ENCODE results near the gene PSMD9.

Gene PSMD9

DNA sequence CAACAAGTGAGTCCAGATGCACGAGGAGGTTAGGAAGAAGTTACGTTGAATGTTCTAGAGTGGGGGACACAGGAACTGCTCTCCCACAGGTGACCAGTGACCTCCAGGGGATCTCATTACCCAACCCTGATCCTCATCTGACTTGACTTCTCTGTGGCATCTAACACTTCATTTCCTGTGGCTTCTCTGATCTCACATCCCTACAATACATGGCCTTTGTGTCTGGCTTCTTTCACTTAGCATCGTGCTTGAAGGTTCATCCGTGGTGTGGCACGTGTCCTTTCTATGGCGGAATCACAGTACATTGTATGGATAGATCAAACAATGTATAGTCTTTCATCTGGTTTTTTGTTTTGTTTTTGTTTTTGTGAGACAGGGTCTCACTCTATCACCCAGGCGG, 49.1 kb downstream of the PSMD9 start:
- no peak for DNase-seq
- Histone ChIP-seq H4K91ac (ENCODE audit: low read length) (no peak overlapping the region), H3K4me3 (ENCODE audit: insufficient read depth in 1 of 2, low read depth in 1 of 2, low read length in 2 of 2) (no peak overlapping the region), H3K4me2 (ENCODE audit: low read length, poor library complexity, severe bottlenecking) (no peak overlapping the region), H3K9me3 (ENCODE audit: control insufficient read depth, low read length) (peaks cover 10% of the 10 kb centered on the region), H2BK12ac (ENCODE audit: low read length in 2 of 2) (no peak overlapping the region), H4K8ac (ENCODE audit: low read length) (no peak overlapping the region), H3K4me1 (ENCODE audit: control insufficient read depth, insufficient read depth, low read depth, low read length) (peaks cover 8% of the 10 kb centered on the region), H3K79me1 (replicated peaks; ENCODE audit: low read length, poor library complexity, severe bottlenecking) (no peaks in the 10 kb centered on the region), H2AFZ (ENCODE audit: low read depth, low read length) (no peak overlapping the region), H3K14ac (ENCODE audit: low read length in 2 of 2) (no peak overlapping the region), H2BK5ac (ENCODE audit: low read depth, low read length, poor library complexity, severe bottlenecking) (no peak overlapping the region), H2BK15ac (ENCODE audit: low read depth, poor library complexity, severe bottlenecking) (no peak overlapping the region), H2AK5ac (ENCODE audit: low read length, severe bottlenecking) (no peak overlapping the region), H3K27me3 (ENCODE audit: control insufficient read depth in 1 of 2, insufficient read depth in 1 of 2, low read length in 2 of 2) (no peaks in the 10 kb centered on the region), H3K23ac (ENCODE audit: low read length in 2 of 2) (no peak overlapping the region), H2BK120ac (ENCODE audit: low read depth, low read length) (no peak overlapping the region), H3K9ac (ENCODE audit: low read length) (no peak overlapping the region), H3K27ac (ENCODE audit: low read length, poor library complexity, severe bottlenecking) (no peak overlapping the region), H3K36me3 (ENCODE audit: control insufficient read depth in 1 of 2, insufficient read depth in 2 of 2, low read depth in 1 of 2, low read length in 2 of 2) (peaks cover 28 to 75% of the 10 kb centered on the region in 2 experiments), H3K4ac (ENCODE audit: low read depth in 1 of 2, low read length in 2 of 2) (no peak overlapping the region), H3K18ac (ENCODE audit: low read depth in 1 of 2, low read length in 2 of 2) (no peak overlapping the region)
- 97% methylated on average over 7 of the region's 7 CpGs for WGBS

DNA sequence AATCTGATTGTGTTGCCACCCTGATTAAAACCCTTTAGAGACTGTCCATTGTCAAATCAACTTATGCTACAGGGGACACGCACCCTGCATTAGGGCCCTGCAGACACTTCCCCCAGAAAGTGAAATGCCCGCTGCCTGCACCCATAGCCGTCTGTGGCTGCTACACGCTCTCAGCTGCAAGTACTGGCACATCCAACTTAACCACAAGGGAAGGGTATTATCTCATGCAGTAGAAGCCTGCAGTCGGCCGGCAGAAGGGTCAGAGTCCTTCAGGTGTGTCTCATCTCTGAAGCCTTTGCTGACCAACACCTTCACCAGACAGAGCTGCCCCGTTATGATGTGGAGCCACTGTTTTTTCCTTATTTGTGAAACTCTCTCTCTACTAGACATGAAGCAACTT, 50.6 kb downstream of the PSMD9 start:
- H3K79me1 ChIP-seq (replicated peaks; ENCODE audit: low read length, poor library complexity, severe bottlenecking) = no peaks in the 10 kb centered on the region
- no peak overlapping the region for H4K91ac ChIP-seq (ENCODE audit: low read length)
- no peak overlapping the region for H3K4ac ChIP-seq (ENCODE audit: low read depth in 1 of 2, low read length in 2 of 2)
- H2BK5ac ChIP-seq (ENCODE audit: low read depth, low read length, poor library complexity, severe bottlenecking) = no peak overlapping the region
- no peak overlapping the region for H3K4me2 ChIP-seq (ENCODE audit: low read length, poor library complexity, severe bottlenecking)
- H3K4me1 ChIP-seq (ENCODE audit: control insufficient read depth, insufficient read depth, low read depth, low read length) = no peaks in the 10 kb centered on the region
- no peak for DNase-seq
- no peak overlapping the region for H3K9ac ChIP-seq (ENCODE audit: low read length)
- H2AFZ ChIP-seq (ENCODE audit: low read depth, low read length) = no peak overlapping the region
- no peak overlapping the region for H2BK120ac ChIP-seq (ENCODE audit: low read depth, low read length)
- no peaks in the 10 kb centered on the region for H3K27me3 ChIP-seq (ENCODE audit: control insufficient read depth in 1 of 2, insufficient read depth in 1 of 2, low read length in 2 of 2)
- no peak overlapping the region for H2AK5ac ChIP-seq (ENCODE audit: low read length, severe bottlenecking)
- no peak overlapping the region for H3K27ac ChIP-seq (ENCODE audit: low read length, poor library complexity, severe bottlenecking)
- no peak overlapping the region for H2BK12ac ChIP-seq (ENCODE audit: low read length in 2 of 2)
- H2BK15ac ChIP-seq (ENCODE audit: low read depth, poor library complexity, severe bottlenecking) = peak overlapping the region; percentile 12
- no peak overlapping the region for H3K18ac ChIP-seq (ENCODE audit: low read depth in 1 of 2, low read length in 2 of 2)
- H3K14ac ChIP-seq (ENCODE audit: low read length in 2 of 2) = no peak overlapping the region
- no peak overlapping the region for H3K4me3 ChIP-seq (ENCODE audit: insufficient read depth in 1 of 2, low read depth in 1 of 2, low read length in 2 of 2)
- H3K23ac ChIP-seq (ENCODE audit: low read length in 2 of 2) = no peak overlapping the region
- H3K9me3 ChIP-seq (ENCODE audit: control insufficient read depth, low read length) = peaks cover 10% of the 10 kb centered on the region
- peaks cover 32 to 71% of the 10 kb centered on the region in 2 experiments for H3K36me3 ChIP-seq (ENCODE audit: control insufficient read depth in 1 of 2, insufficient read depth in 2 of 2, low read depth in 1 of 2, low read length in 2 of 2)
- H4K8ac ChIP-seq (ENCODE audit: low read length) = peak overlapping the region; percentile 41
- 94% methylated on average over 6 of the region's 7 CpGs for WGBS

DNA sequence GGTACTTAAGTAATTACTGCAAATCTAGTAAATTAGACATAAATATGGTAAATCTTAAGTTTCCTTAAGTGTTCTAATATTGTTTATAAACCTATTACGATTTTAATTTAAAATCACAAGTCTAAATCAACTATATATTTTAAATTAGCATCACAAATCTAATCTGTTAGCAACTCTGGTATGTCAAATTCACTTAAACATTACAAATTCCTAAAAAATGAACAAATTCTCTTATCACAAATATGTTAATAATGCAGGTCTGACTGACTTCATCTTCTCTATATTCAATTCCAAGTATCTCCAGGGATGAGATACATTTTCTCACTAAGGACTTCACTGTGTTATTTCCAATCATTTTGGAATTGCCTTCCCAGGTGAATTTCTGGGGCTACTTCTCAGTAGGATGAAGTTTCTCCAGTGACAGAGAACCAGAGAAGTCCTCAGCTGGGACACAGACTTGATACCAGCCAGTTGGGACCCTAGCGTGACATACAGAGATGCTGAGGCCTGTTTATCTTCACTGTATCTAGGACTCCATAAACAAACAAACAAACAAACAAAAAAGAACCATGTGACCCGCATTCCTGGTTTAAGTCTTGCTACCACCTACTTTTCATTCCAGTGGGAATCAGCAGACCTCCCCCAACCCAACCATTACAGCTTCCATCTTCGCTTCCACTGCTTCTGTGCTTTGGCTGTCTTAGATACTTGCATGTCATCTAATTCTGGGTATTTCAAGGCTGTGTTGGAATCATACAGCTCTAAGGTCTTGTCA, 51.6 kb downstream of the PSMD9 start:
- Histone ChIP-seq H3K4me2 (ENCODE audit: low read length, poor library complexity, severe bottlenecking) (no peak overlapping the region), H3K27ac (ENCODE audit: low read length, poor library complexity, severe bottlenecking) (no peak overlapping the region), H2BK15ac (ENCODE audit: low read depth, poor library complexity, severe bottlenecking) (no peak overlapping the region), H2BK5ac (ENCODE audit: low read depth, low read length, poor library complexity, severe bottlenecking) (no peak overlapping the region), H3K14ac (ENCODE audit: low read length in 2 of 2) (no peak overlapping the region), H2AFZ (ENCODE audit: low read depth, low read length) (no peak overlapping the region), H4K8ac (ENCODE audit: low read length) (no peak overlapping the region), H3K9ac (ENCODE audit: low read length) (no peak overlapping the region), H3K4ac (ENCODE audit: low read depth in 1 of 2, low read length in 2 of 2) (peak overlapping the region in 1 of 2 experiments; percentile 35), H3K9me3 (ENCODE audit: control insufficient read depth, low read length) (peaks cover 10% of the 10 kb centered on the region), H3K79me1 (replicated peaks; ENCODE audit: low read length, poor library complexity, severe bottlenecking) (no peaks in the 10 kb centered on the region), H3K18ac (ENCODE audit: low read depth in 1 of 2, low read length in 2 of 2) (no peak overlapping the region), H2BK12ac (ENCODE audit: low read length in 2 of 2) (no peak overlapping the region), H3K4me1 (ENCODE audit: control insufficient read depth, insufficient read depth, low read depth, low read length) (no peaks in the 10 kb centered on the region), H3K36me3 (ENCODE audit: control insufficient read depth in 1 of 2, insufficient read depth in 2 of 2, low read depth in 1 of 2, low read length in 2 of 2) (peaks cover 36 to 71% of the 10 kb centered on the region in 2 experiments), H3K27me3 (ENCODE audit: control insufficient read depth in 1 of 2, insufficient read depth in 1 of 2, low read length in 2 of 2) (no peaks in the 10 kb centered on the region), H2BK120ac (ENCODE audit: low read depth, low read length) (no peak overlapping the region), H3K4me3 (ENCODE audit: insufficient read depth in 1 of 2, low read depth in 1 of 2, low read length in 2 of 2) (no peak overlapping the region), H2AK5ac (ENCODE audit: low read length, severe bottlenecking) (no peak overlapping the region), H3K23ac (ENCODE audit: low read length in 2 of 2) (no peak overlapping the region), H4K91ac (ENCODE audit: low read length) (no peak overlapping the region)
- DNase-seq = no peak
- WGBS = 77% methylated on average over 3 of the region's 4 CpGs

DNA sequence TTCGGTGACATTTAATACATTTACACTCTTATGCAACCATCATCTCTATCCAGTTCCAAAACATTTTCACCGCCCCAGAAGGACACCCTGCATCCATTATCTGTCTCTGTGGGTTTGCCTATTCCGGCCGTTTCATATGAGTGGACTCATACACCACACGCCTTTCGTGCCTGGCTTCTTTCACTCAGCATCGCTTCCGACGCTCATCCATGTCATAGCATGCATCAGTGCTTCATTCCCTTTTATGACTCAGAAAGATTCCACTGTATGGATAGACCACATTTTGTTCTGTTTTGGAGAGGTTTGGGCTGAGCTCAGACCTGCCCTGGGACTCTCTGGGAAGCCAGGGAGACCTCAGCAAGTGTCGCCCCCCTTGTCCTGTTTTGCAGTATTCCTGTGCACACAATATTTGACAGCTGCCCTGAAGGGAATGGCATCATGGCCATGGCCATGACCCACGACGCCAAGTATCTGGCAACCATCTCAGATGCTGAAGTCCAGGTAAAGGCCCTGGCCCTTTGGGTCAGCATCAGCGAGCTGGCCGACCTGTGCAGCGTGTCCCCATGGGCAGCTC, 53.6 kb downstream of the PSMD9 start:
- Histone ChIP-seq H3K4me2 (ENCODE audit: low read length, poor library complexity, severe bottlenecking) (no peak overlapping the region), H2BK5ac (ENCODE audit: low read depth, low read length, poor library complexity, severe bottlenecking) (no peak overlapping the region), H3K4ac (ENCODE audit: low read depth in 1 of 2, low read length in 2 of 2) (no peak overlapping the region), H3K4me3 (ENCODE audit: insufficient read depth in 1 of 2, low read depth in 1 of 2, low read length in 2 of 2) (no peak overlapping the region), H3K9me3 (ENCODE audit: control insufficient read depth, low read length) (peaks cover 10% of the 10 kb centered on the region), H3K27me3 (ENCODE audit: control insufficient read depth in 1 of 2, insufficient read depth in 1 of 2, low read length in 2 of 2) (no peaks in the 10 kb centered on the region), H3K79me1 (replicated peaks; ENCODE audit: low read length, poor library complexity, severe bottlenecking) (no peaks in the 10 kb centered on the region), H3K4me1 (ENCODE audit: control insufficient read depth, insufficient read depth, low read depth, low read length) (no peaks in the 10 kb centered on the region), H2AK5ac (ENCODE audit: low read length, severe bottlenecking) (no peak overlapping the region), H3K14ac (ENCODE audit: low read length in 2 of 2) (no peak overlapping the region), H2AFZ (ENCODE audit: low read depth, low read length) (no peak overlapping the region), H2BK12ac (ENCODE audit: low read length in 2 of 2) (peak overlapping the region in 1 of 2 experiments; percentile 40), H4K8ac (ENCODE audit: low read length) (peak overlapping the region; percentile 80), H3K23ac (ENCODE audit: low read length in 2 of 2) (no peak overlapping the region), H4K91ac (ENCODE audit: low read length) (peak overlapping the region; percentile 52), H3K9ac (ENCODE audit: low read length) (no peak overlapping the region), H3K27ac (ENCODE audit: low read length, poor library complexity, severe bottlenecking) (no peak overlapping the region), H2BK120ac (ENCODE audit: low read depth, low read length) (no peak overlapping the region), H3K36me3 (ENCODE audit: control insufficient read depth in 1 of 2, insufficient read depth in 2 of 2, low read depth in 1 of 2, low read length in 2 of 2) (peaks cover 24 to 62% of the 10 kb centered on the region in 2 experiments), H2BK15ac (ENCODE audit: low read depth, poor library complexity, severe bottlenecking) (no peak overlapping the region), H3K18ac (ENCODE audit: low read depth in 1 of 2, low read length in 2 of 2) (peak overlapping the region in 1 of 2 experiments; percentile 28)
- DNase-seq = peak; percentile 98
- WGBS = 60% methylated on average over 12 of the region's 15 CpGs

Data from mesenchymal stem cell (in vitro differentiated cells and primary cell).